ENCODE results near the gene HBQ1.
"Not testable (repeated sequence)": the region's sequence is repeated elsewhere in the genome, so short reads cannot be mapped to it uniquely, and the experiment has no call there.

Gene HBQ1

DNA sequence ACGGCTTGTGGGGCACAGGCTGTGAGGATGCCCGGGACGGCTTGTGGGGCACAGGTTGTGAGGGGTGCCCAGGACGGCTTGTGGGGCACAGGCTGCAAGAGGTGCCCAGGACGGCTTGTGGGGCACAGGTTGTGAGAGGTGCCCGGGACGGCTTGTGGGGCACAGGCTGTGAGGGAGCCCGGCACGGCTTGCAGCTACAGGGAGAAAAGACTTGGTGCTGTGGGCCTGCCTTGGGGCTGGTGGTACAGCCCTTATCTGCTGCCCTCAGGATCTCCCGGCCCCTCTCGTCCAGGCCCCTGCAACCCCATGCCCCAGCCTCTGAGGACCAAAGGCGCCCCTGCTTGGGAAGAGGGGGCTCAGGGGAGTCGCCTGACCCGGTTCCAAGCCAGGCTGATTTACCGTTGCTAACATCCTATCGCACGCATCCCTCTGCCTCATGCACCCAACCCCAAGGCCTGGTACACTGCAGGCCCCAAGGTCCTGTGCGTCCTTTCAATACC, 19.5 kb upstream of the HBQ1 start:
- no peak for DNase-seq (ENCODE audit: low read depth)

DNA sequence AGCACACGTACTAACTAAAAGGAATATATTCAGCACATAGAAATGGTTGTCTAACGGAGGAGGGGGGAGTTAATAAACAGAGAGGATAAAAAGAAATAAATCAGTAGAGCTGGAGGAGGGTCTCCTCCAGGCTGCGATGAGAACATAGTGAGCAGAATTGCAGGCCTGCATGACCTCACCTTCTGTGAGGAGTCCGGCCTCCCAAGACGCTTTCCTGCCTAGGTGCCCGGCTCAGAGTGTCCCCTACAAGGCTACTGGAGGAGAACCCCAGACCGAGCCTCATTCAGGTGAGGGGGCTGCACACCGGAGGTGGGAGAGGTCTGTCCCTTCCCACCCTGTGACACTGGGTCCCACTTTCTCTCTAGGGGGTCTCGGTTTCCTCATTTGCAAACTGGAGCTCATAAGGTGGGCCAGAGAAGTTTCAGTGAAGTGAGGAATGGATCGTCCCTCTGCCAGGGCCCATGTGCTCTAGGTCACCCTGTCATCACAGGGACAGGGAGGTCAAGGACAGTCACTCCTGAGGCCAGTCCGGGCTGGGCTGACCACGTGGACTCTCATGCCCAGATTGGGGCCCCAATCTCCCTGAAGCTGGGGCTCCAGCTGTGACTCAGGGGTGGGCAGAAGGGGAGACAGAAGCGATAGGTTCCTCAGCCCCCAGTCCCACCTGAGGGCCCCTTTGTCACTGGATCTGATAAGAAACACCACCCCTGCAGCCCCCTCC, 17.8 kb upstream of the HBQ1 start:
- no peak for DNase-seq (ENCODE audit: low read depth)

DNA sequence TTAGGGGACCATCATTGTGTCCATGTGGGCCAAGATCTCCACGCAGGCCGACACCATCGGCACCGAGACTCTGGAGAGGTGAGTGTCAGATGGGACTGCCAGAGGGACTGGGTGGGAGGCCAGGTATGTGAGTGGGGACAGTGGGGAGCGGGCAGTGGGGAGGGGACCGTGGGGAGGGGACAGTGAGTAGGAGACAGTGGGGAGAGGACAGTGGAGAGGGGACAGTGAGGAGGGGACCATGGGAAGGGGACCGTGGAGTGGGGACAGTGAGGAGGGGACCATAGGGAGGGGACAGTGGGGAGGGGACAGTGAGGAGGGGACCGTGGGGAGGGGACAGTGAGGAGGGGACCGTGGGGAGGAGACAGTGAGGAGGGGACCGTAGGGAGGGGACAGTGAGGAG, 17.1 kb upstream of the HBQ1 start:
- DNase-seq (ENCODE audit: low read depth): not testable (repeated sequence)

DNA sequence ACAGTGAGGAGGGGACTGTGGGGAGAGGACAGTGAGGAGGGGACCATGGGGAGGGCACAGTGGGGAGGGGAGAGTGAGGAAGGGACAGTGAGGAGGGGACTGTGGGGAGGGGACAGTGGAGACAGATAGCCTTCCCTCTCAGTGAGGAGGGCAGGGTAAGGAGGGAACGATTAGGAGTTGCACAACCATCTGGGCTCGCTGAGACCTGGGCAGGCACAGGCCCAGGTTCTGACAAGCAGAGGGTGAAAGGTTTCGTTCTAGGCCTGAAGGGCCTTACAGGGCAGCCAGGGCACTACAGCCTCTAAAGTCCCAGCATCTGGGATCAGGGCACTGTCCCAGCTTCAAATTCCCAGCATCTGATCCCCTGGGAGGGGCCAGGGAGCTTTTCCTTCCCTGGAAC, 16.6 kb upstream of the HBQ1 start:
- not testable (repeated sequence) for DNase-seq (ENCODE audit: low read depth)

DNA sequence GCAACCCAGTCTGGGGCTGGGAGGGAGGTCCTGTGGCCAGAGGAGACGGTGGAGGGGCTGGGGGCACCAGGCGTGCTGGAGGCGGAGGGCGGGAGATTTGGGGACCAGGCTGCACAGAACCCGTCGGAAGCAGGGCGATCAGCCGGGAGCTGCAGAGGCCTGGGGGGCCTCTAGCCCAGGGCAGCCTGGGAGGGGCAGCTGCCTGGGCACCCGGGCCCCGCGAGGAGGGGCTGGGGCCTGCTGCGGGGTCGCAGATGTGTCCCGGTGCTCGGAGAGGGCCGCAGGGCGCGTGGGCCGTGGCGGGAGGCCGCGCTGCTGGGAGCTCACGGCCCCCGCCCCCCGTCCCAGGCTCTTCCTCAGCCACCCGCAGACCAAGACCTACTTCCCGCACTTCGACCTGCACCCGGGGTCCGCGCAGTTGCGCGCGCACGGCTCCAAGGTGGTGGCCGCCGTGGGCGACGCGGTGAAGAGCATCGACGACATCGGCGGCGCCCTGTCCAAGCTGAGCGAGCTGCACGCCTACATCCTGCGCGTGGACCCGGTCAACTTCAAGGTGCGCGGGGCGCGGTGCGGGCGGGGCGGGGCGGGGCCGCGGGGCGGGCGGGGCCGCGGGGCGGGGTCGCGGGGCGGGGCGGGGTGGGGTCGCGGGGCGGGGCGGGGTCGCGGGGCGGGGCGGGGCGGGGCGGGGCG, 16.0 kb upstream of the HBQ1 start:
- not testable (repeated sequence) for DNase-seq (ENCODE audit: low read depth)

DNA sequence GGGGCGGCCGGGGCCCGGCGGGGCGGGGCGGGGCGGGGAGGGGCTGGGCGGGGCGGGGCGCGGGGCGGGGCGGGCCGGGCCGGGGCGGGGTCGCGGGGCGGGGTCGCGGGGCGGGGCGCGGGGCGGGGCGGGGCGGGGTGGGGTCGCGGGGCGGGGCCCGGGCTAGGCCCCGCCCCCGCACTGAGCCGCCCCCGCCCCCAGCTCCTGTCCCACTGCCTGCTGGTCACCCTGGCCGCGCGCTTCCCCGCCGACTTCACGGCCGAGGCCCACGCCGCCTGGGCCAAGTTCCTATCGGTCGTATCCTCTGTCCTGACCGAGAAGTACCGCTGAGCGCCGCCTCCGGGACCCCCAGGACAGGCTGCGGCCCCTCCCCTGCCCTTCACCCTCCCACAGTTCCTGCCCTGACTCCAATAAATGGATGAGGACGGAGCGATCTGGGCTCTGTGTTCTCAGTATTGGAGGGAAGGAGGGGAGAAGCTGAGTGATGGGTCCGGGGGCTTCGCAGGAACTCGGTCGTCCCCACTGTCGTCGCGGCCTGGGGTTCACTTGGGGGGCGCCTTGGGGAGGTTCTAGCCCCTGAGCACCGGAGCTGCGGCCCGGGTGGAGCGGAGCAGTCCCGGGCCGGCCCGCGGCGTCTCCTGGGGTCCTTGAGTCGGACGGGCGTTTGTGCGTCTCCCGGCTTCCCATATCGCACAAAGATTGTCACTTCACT, 15.3 kb upstream of the HBQ1 start:
- DNase-seq (ENCODE audit: low read depth): no peak

DNA sequence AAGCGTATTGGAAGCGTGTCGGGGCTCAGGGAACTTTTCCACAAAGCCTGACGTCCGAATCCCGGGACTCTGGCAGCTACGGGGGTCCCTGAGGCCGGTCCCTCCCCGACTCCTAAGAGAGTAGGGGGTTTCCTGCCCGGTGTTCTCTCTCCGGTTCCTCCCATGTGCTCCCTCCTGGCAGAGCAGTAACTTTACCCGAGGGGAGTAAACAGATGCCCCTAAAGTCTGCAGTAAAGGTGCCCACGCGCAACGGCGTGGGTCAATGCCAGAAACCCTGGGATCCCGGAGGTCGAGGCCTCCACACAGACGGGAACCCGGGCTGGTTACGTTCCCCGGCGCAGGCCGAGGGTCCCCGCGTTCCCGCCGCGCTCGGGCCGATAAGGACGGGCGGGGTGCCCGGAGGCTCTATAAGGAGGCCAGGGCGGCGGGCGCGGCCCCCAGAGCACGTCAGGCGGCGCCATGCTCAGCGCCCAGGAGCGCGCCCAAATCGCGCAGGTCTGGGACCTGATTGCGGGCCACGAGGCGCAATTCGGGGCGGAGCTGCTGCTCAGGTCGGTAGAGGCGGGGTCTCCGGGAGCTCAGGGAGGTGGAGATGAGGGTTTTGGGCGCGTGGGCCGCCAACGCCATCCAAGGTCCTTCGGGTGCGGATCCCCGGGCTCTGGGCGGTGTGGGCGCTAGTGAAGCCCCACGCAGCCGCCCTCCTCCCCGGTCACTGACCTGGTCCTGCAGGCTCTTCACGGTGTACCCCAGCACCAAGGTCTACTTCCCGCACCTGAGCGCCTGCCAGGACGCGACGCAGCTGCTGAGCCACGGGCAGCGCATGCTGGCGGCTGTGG, 14.5 kb upstream of the HBQ1 start, which contains the start of gene HBM:
Gene HBM, plus strand, starts transcription at position 440 of the 836 bp plus-strand sequence. Its CDS starts 20 bp downstream, at position 460.
- DNase-seq (ENCODE audit: low read depth): no peak

DNA sequence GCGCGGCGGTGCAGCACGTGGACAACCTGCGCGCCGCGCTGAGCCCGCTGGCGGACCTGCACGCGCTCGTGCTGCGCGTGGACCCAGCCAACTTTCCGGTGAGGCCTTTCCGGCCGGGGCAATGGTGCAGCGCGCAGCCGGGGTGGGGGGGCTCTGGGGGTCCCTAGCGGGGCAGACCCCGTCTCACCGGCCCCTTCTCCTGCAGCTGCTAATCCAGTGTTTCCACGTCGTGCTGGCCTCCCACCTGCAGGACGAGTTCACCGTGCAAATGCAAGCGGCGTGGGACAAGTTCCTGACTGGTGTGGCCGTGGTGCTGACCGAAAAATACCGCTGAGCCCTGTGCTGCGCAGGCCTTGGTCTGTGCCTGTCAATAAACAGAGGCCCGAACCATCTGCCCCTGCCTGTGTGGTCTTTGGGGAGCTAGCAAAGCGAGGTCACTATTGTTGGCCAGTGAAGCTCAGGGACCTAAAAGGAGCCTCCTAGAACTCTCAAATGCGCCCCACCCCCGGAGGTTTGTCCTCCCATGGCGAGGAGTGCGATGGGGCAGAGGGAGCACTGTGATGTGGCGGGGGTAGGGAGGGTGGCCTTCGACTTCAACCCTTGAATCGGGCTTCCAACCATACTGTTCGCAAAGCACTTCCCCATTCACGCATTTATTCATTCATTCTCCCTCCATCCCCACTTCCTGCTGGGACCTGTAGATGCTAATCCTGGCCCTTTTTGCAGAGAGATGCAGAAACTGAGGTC, 13.7 kb upstream of the HBQ1 start:
- DNase-seq (ENCODE audit: low read depth): no peak

DNA sequence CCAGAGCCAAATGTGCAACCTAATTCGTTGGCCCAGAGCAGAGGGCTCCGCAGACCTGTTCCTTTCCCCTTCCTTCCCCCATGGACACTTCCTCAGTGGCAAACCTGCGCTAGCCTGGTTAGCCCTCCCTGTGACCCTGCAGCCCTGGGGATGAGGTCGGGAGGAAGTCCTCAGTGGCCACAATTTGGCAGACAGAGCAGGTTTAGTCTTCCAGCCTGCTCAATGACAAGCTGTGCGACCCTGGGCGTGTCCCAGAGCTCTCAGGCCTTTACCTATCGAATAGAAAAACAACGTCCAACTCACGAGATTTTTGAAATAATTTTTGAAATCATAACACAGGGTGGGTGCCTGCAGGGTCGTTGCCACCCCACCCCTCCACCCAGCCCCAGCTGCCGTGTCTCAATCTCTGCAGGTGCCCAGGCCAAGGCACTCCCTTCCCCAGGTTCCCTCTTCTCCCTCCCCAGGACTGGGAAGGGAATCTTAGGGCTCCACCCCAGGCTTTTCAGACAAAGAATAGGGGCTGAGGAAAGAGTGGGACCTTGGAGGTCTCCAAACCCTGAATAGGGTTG, 13.1 kb upstream of the HBQ1 start:
- DNase-seq (ENCODE audit: low read depth): no peak

DNA sequence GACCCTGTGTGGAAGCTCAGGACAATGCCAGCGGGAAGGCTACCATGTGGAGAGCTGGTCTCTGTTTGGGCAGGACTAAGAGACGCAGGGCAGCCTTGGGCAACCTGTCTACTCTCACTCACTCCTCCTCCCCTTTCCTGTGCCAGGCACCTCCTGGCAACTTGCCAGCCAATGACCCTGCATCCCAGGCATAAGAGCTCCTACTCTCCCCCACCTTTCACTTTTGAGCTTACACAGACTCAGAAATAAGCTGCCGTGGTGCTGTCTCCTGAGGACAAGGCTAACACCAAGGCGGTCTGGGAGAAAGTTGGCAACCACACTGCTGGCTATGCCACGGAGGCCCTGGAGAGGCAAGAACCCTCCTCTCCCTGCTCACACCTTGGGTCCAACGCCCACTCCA, 11.8 kb upstream of the HBQ1 start:
- DNase-seq (ENCODE audit: low read depth): no peak

DNA sequence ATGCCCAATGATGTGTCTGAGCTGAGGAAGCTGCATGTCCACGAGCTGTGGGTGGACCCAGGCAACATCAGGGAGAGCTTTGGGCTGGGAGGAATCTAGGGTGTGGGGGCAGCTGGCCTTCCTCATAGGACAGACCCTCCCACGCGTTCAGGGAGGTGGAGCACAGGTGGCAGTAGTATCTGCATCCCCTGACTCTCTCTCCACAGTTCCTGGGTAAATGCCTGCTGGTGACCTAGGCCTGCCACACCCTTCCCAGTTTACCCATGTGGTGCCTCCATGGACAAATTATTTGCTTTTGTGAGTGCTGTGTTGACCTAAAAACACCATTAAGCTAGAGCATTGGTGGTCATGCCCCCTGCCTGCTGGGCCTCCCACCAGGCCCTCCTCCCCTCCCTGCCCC, 11.2 kb upstream of the HBQ1 start:
- DNase-seq (ENCODE audit: low read depth): no peak

DNA sequence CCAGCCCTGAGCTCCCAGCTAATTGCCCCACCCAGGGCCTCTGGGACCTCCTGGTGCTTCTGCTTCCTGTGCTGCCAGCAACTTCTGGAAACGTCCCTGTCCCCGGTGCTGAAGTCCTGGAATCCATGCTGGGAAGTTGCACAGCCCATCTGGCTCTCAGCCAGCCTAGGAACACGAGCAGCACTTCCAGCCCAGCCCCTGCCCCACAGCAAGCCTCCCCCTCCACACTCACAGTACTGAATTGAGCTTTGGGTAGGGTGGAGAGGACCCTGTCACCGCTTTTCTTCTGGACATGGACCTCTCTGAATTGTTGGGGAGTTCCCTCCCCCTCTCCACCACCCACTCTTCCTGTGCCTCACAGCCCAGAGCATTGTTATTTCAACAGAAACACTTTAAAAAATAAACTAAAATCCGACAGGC, 10.2 kb upstream of the HBQ1 start:
- DNase-seq (ENCODE audit: low read depth): not testable (repeated sequence)

DNA sequence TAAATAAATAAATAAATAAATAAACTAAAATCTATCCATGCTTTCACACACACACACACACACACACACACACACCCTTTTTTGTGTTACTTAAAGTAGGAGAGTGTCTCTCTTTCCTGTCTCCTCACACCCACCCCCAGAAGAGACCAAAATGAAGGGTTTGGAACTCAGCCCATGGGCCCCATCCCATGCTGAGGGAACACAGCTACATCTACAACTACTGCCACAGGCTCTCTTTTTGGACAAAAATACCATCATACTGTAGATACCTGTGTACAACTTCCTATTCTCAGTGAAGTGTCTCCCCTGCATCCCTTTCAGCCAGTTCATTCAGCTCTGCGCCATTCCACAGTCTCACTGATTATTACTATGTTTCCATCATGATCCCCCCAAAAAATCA, 9.5 kb upstream of the HBQ1 start:
- no peak for DNase-seq (ENCODE audit: low read depth)

DNA sequence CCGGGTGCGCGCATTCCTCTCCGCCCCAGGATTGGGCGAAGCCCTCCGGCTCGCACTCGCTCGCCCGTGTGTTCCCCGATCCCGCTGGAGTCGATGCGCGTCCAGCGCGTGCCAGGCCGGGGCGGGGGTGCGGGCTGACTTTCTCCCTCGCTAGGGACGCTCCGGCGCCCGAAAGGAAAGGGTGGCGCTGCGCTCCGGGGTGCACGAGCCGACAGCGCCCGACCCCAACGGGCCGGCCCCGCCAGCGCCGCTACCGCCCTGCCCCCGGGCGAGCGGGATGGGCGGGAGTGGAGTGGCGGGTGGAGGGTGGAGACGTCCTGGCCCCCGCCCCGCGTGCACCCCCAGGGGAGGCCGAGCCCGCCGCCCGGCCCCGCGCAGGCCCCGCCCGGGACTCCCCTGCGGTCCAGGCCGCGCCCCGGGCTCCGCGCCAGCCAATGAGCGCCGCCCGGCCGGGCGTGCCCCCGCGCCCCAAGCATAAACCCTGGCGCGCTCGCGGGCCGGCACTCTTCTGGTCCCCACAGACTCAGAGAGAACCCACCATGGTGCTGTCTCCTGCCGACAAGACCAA, 7.8 kb upstream of the HBQ1 start, which contains the start of gene HBA2:
Gene HBA2, plus strand, starts transcription at position 503 of the 568 bp plus-strand sequence. Its CDS starts 37 bp downstream, at position 540.
- not testable (repeated sequence) for DNase-seq (ENCODE audit: low read depth)

DNA sequence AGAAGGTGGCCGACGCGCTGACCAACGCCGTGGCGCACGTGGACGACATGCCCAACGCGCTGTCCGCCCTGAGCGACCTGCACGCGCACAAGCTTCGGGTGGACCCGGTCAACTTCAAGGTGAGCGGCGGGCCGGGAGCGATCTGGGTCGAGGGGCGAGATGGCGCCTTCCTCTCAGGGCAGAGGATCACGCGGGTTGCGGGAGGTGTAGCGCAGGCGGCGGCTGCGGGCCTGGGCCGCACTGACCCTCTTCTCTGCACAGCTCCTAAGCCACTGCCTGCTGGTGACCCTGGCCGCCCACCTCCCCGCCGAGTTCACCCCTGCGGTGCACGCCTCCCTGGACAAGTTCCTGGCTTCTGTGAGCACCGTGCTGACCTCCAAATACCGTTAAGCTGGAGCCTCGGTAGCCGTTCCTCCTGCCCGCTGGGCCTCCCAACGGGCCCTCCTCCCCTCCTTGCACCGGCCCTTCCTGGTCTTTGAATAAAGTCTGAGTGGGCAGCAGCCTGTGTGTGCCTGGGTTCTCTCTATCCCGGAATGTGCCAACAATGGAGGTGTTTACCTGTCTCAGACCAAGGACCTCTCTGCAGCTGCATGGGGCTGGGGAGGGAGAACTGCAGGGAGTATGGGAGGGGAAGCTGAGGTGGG, 6.9 kb upstream of the HBQ1 start:
- DNase-seq (ENCODE audit: low read depth): not testable (repeated sequence)

DNA sequence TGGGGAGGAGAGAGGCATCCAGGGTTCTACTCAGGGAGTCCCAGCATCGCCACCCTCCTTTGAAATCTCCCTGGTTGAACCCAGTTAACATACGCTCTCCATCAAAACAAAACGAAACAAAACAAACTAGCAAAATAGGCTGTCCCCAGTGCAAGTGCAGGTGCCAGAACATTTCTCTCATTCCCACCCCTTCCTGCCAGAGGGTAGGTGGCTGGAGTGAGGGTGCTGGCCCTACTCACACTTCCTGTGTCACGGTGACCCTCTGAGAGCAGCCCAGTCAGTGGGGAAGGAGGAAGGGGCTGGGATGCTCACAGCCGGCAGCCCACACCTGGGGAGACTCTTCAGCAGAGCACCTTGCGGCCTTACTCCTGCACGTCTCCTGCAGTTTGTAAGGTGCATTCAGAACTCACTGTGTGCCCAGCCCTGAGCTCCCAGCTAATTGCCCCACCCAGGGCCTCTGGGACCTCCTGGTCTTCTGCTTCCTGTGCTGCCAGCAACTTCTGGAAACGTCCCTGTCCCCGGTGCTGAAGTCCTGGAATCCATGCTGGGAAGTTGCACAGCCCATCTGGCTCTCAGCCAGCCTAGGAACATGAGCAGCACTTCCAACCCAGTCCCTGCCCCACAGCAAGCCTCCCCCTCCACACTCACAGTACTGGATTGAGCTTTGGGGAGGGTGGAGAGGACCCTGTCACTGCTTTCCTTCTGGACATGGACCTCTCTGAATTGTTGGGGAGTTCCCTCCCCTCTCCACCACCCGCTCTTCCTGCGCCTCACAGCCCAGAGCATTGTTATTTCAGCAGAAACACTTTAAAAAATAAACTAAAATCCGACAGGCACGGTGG, 6.1 kb upstream of the HBQ1 start:
- not testable (repeated sequence) for DNase-seq (ENCODE audit: low read depth)

DNA sequence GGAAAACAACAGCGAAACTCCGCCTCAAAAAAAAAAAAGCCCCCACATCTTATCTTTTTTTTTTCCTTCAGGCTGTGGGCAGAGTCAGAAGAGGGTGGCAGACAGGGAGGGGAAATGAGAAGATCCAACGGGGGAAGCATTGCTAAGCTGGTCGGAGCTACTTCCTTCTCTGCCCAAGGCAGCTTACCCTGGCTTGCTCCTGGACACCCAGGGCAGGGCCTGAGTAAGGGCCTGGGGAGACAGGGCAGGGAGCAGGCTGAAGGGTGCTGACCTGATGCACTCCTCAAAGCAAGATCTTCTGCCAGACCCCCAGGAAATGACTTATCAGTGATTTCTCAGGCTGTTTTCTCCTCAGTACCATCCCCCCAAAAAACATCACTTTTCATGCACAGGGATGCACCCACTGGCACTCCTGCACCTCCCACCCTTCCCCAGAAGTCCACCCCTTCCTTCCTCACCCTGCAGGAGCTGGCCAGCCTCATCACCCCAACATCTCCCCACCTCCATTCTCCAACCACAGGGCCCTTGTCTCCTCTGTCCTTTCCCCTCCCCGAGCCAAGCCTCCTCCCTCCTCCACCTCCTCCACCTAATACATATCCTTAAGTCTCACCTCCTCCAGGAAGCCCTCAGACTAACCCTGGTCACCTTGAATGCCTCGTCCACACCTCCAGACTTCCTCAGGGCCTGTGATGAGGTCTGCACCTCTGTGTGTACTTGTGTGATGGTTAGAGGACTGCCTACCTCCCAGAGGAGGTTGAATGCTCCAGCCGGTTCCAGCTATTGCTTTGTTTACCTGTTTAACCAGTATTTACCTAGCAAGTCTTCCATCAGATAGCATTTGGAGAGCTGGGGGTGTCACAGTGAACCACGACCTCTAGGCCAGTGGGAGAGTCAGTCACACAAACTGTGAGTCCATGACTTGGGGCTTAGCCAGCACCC, 5.0 kb upstream of the HBQ1 start:
- no peak for DNase-seq (ENCODE audit: low read depth)

DNA sequence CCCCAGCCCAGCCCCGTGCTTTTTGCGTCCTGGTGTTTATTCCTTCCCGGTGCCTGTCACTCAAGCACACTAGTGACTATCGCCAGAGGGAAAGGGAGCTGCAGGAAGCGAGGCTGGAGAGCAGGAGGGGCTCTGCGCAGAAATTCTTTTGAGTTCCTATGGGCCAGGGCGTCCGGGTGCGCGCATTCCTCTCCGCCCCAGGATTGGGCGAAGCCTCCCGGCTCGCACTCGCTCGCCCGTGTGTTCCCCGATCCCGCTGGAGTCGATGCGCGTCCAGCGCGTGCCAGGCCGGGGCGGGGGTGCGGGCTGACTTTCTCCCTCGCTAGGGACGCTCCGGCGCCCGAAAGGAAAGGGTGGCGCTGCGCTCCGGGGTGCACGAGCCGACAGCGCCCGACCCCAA, 4.3 kb upstream of the HBQ1 start:
- not testable (repeated sequence) for DNase-seq (ENCODE audit: low read depth)
